Muscle of arm (tissue), 12 donors: Measurements from ENCODE around the gene LRP8. TPM values are rescaled to one million over a fixed set of nuclear protein-coding genes. Genes with fewer than 3 reads are reported as not detected.

Experiments used
- DNase-seq: peaks from one replicate; pipeline ENCODE4 v3.0.0-alpha.2; 2013
- polyA plus RNA-seq, 12 donors: library from polyadenylated mRNA; unstranded; fragments of 120-200 nt; gene quantifications; one replicate each; pipeline ENCODE4 v1.2.1, GENCODE V29; 2013; ENCODE audit not compliant: insufficient read length in 12 of 12

Gene LRP8
- polyA plus RNA-seq, 12 donors = 3.0 to 14.6 (median 6.2) TPM; not detected in 1

- DNase-seq = no peak
Observed at GRCh38 chr1:53361541-53361961, 33.7 kb upstream of the LRP8 start.

GRCh38 chr1:53359934-53360276 is 32.0 kb upstream of the LRP8 start:
- no peak for DNase-seq

- no peak for DNase-seq
Observed at GRCh38 chr1:53359225-53359933, 31.5 kb upstream of the LRP8 start.

DNA sequence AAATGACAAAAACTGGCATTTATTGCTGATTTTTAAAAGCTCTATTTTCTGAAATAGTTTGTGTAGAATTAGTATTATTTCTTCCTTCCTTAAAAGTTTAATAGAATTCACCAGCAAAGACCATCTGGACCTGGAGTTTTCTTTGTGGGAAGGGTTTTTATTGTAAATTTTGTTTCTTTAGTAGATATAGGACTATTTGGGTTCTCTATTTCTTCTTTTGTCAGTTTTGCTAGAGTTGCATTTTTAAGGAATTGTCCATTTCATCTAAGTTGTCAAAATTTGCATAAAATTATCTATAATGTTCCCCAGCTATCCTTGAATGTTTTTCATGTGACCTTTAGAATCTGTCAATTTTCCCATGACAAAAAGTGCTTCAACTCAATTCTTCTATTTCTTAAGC is 28.8 kb upstream of the LRP8 start:
- no peak for DNase-seq

DNA sequence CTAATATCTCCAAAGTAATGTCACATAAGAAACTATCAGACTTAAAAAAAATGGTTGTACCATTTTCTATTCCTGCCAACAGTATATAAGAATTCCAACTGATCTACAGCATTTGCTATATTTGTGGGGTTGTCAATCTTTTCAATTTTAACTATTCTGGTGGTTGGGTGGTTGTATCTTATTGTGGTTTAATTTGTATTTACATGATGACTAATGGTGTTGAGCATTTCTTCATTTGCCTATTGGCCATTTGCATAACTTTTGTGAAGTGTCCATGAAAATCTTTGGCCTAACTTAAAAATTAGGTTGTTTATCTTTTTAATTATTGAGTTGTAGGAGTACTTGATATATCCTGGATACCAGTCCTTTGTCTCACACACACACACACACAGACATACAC is 26.2 kb upstream of the LRP8 start:
- DNase-seq = no peak

DNA sequence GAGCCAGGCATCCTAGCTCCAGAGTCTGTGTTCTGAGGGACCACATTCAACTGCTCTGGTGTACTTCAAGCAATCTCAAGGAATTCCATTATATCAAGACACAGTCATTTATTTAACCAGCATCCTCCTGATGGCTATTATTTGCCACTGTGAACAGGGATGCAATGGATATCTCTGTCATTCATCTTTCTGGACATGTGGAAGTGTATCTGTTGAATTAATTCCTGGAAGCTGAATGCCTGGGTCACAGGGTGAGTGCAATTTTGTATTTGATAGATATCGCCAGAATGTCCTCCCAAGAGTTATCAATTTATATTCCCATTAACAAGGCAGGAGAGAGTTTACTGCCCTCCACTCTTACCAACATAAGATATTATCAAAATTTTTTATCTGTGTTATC is 24.7 kb upstream of the LRP8 start:
- no peak for DNase-seq

DNA sequence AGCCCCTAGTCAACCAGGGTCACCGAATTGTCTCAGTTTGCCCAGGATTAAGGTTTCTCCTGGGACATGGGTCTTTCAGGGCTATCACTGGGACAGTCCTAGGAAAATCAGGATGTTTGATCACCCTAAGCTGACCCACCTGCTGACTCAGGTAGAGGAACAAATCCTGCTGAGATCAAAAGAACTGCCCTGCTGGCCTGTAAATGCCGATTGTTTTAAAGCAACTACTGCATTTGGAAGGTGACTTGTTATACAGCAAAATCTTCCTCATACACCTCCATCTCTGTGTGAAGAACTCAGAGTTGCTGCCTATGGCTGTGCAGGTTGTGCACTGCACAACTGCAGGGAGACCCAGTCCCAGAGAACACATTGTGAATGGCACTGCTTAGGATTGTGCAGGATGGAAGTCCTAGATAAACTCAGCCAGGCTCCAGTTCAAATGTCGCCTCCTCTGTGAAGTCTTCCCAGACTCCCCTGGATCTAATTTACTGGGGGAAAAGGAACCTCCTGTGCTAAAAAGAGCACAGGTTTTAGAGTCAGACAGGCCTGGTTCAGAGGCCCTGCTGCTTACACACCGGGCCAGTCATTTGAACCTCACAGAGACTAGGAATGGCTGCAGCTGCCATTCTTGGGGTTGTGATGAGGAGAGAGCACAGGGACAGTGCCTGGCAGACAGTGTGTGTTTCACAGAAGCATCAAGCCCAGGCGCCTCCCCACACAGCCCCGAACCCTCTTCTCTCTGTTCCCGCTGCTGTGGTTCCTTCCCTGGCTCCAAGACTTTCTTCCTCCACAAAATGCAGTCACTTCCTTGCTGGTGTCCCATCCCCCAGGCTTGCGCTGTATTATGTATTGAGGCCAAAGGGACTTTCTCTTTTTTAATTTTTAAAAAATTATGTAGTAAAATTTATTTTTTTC is 23.2 kb upstream of the LRP8 start:
- DNase-seq = no peak

GRCh38 chr1:53349968-53350852 is 22.3 kb upstream of the LRP8 start:
- no peak for DNase-seq

GRCh38 chr1:53349369-53349835 is 21.5 kb upstream of the LRP8 start:
- DNase-seq = no peak

GRCh38 chr1:53348486-53349368 is 20.9 kb upstream of the LRP8 start:
- DNase-seq = no peak

DNA sequence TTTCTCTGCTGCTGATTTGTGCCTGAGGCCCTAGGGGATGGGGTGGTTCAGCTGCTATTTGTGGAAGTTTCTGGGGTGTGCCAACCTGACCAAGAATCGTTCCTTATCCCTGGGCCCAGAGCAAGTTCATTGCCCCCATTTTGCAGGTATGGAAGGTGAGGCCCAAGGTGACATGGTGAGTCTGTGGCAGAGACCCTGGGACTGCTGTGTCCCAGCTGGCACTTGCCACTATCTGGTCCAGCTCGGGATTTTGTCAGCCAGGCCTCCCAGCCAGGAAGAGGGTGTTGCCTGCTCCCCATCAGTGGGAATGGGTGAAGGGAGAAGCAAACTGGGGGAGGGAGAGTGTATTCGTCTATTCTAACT is 18.9 kb upstream of the LRP8 start:
- no peak for DNase-seq

DNA sequence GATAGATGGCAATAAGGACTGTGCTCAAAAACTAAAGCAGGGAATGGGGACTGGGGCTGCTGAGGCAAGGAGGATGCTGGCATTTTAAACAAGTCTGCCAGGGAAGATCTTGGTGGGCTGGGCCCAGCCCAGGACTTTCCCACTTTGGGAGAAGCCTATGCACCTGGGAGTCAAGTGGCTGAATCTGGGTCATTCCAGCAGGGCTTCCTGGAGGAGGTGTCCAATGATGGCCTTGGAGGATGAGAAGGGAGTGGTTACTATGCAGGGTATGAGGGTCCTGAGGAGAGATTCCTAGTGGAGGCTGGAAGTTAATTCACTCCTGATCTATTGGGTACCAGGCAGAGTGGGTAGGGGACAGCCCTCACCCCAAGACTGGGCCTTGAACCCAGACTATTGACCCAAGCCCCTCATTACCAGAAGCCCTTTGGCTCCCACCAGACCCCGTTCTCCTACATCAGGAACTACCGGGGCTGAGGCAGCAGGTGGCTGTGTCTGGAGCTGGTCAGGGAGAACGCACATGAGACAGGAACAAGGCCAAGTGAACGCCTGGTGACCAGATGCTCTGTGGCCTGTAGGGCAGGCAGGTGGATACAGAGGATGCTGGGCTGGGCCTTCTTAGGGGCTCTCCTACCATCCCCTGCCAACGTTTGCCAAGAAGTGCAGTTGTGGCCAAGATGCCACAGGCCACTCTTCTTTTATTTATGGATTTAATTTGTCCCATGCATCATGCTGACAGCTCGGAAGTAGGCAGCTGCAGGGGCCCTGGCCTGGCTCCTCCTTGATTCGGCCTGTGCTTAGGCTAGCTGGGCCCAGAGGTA is 18.3 kb upstream of the LRP8 start:
- DNase-seq = no peak

- DNase-seq = no peak
Observed at GRCh38 chr1:53344921-53345838, 17.3 kb upstream of the LRP8 start.

DNA sequence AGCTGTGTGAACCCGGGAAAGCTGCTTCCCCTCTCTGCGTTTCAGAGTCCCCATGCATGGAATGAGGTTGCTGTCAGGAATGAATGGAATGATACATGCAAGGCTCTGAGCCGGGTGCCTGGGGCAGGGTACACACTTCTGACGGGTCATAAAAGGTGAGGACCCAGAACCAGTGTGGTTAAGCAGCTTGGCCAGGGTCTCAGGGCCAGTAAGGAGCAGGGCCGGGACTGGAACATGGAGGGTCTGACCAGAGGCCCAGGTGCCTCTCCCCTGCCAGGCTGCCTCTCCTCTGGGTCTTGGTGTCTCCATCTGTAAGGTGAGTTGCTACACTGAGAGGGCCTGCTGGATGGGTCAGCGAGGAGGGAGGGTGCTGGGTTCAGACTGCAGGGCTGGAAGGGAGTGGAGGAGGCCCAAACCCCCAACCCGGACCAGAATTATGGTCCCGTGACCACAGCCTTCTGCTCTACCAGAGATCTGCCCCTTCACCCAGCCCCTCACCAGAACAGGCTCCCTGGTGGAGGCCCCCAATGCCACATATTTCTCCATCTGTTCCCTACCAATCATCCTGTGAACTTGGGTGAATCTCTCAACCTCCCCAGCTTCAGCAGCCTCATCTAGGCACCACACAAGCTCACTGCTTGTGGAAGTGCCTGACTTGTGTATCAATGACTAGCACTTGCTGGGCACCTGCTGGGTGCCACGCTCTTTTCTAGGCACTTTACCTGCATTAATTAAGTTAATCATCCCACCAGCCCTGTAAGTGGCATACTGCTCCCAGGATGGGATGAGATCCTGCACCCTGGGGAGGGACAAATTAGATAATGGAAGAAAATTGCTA is 16.2 kb upstream of the LRP8 start:
- no peak for DNase-seq

- no peak for DNase-seq
Observed at GRCh38 chr1:53342735-53343470, 15.0 kb upstream of the LRP8 start.

- no peak for DNase-seq
Observed at GRCh38 chr1:53341961-53342707, 14.3 kb upstream of the LRP8 start.

- DNase-seq = no peak
Observed at GRCh38 chr1:53341521-53341895, 13.6 kb upstream of the LRP8 start.
